Activated naive CD4-positive, alpha-beta T cell treated with anti-CD3 and anti-CD28 coated beads for 36 hours (primary cell): ENCODE measurements around the gene PLCE1. TPM values are rescaled to one million over a fixed set of nuclear protein-coding genes. Genes with fewer than 3 reads are reported as not detected.

Source experiments
- CTCF ChIA-PET: fragments of 350-600 bp; sonication (Branson Sonifier 250); formaldehyde crosslinking; loops from one replicate; lab custom pipeline; 2021; ENCODE audit warnings: antibody characterized with exemption; lab: Charles Lee
- DNase-seq: peaks from one replicate; pipeline ENCODE4 v3.0.0-alpha.2; 2020
- H3K27ac Mint-ChIP-seq: one replicate; pipeline ENCODE4 v1.8.0; 2021; ENCODE audit warnings: mild to moderate bottlenecking, mixed read lengths
- H3K27me3 Mint-ChIP-seq: one replicate; pipeline ENCODE4 v1.8.0; 2021; ENCODE audit warnings: low read depth, mixed read lengths
- H3K36me3 Mint-ChIP-seq: one replicate; pipeline ENCODE4 v1.8.0; 2021; ENCODE audit warnings: low read depth, mixed read lengths
- H3K4me1 Mint-ChIP-seq: one replicate; pipeline ENCODE4 v1.8.0; 2021; ENCODE audit warnings: low read depth, mixed read lengths
- H3K4me3 Mint-ChIP-seq: one replicate; pipeline ENCODE4 v1.8.0; 2021; ENCODE audit warnings: mild to moderate bottlenecking, moderate library complexity, mixed read lengths
- H3K9me3 Mint-ChIP-seq: one replicate; pipeline ENCODE4 v1.8.0; 2021; ENCODE audit warnings: mixed read lengths
- intact Hi-C: fragments of 100-400 bp; cut with micrococcal nuclease; formaldehyde crosslinking; loops from one replicate; pipeline ENCODE4 v1.15.1; 2023
- total RNA-seq, 2 experiments: library from RNA; stranded (reverse); gene quantifications; one replicate each; pipeline ENCODE4 v1.2.3, GENCODE V29; 2021

Gene PLCE1
- total RNA-seq, 2 experiments from 2014 or later: 0.05 TPM; not detected in 1

DNA sequence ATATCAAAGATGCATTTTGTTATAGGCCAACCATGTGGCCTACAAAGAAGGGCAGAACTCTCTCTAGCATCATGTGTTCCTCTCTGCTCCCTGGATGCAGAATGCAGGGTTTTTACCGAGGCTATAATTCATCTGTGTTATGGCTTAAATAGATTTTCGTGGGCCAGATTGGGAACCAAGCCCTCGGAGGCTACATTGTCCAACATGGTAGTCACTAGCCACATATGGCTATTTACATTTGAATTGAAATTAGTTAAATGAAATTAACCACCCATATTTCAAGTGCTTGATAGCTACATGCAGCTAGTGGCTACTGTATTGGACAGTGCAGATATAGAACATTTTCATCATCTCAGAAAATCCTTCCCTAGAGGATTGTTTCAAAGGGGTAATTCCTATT, 2.8 kb downstream of the PLCE1 start:
- Mint-ChIP-seq H3K4me1 (no peaks in the 10 kb centered on the region), H3K4me3 (no peak overlapping the region), H3K27me3 (peaks cover 46% of the 10 kb centered on the region), H3K36me3 (no peaks in the 10 kb centered on the region), H3K9me3 (no peaks in the 10 kb centered on the region), H3K27ac (no peak overlapping the region)
- DNase-seq: no peak
- intact Hi-C loops: no loop called here
- CTCF ChIA-PET: no interaction called here

- Mint-ChIP-seq H3K27me3 (peaks cover 42% of the 10 kb centered on the region), H3K36me3 (no peaks in the 10 kb centered on the region), H3K4me1 (no peaks in the 10 kb centered on the region), H3K4me3 (no peak overlapping the region), H3K27ac (no peak overlapping the region), H3K9me3 (no peaks in the 10 kb centered on the region)
- DNase-seq: no peak
- CTCF ChIA-PET: no interaction called here
- intact Hi-C loops: no loop called here
These were observed 3.8 kb downstream of the PLCE1 start for GRCh38 chr10:93997546-93997945.

- intact Hi-C loops: no loop called here
- no peaks in the 10 kb centered on the region for H3K36me3 Mint-ChIP-seq
- no peaks in the 10 kb centered on the region for H3K9me3 Mint-ChIP-seq
- no peaks in the 10 kb centered on the region for H3K4me1 Mint-ChIP-seq
- CTCF ChIA-PET: no interaction called here
- no peak for DNase-seq
- H3K4me3 Mint-ChIP-seq: no peak overlapping the region
- no peak overlapping the region for H3K27ac Mint-ChIP-seq
- H3K27me3 Mint-ChIP-seq: peaks cover 36% of the 10 kb centered on the region
These were observed 5.7 kb downstream of the PLCE1 start for GRCh38 chr10:93999401-93999851.

- Mint-ChIP-seq H3K27ac (no peak overlapping the region), H3K27me3 (peaks cover 32% of the 10 kb centered on the region), H3K4me1 (no peaks in the 10 kb centered on the region), H3K9me3 (no peaks in the 10 kb centered on the region), H3K4me3 (no peak overlapping the region), H3K36me3 (no peaks in the 10 kb centered on the region)
- CTCF ChIA-PET: no interaction called here
- intact Hi-C loops: no loop called here
- DNase-seq: no peak
These were observed 7.1 kb downstream of the PLCE1 start for GRCh38 chr10:94000638-94001415.

DNA sequence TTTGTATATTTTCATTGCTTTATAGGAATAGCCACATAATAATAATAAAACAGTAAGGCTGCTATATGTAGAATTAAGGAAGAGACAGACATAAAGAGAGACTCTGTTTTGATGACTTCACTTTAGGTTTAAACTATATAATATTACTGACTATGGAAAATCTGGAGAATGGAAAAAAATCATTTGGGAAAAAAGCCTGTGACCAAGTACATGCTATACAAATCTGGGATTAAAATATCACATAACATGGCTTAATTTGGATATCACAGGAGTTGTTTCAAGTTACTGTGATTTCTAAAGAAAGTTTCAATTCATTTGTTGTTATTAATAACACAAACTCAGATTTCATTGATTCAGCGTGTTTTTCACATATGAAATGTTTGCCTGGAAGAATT, 7.7 kb downstream of the PLCE1 start:
- Mint-ChIP-seq H3K36me3 (no peaks in the 10 kb centered on the region), H3K9me3 (no peaks in the 10 kb centered on the region), H3K27ac (no peak overlapping the region), H3K4me1 (no peaks in the 10 kb centered on the region), H3K27me3 (peaks cover 26% of the 10 kb centered on the region), H3K4me3 (no peak overlapping the region)
- CTCF ChIA-PET: no interaction called here
- DNase-seq: no peak
- intact Hi-C loops: no loop called here

DNA sequence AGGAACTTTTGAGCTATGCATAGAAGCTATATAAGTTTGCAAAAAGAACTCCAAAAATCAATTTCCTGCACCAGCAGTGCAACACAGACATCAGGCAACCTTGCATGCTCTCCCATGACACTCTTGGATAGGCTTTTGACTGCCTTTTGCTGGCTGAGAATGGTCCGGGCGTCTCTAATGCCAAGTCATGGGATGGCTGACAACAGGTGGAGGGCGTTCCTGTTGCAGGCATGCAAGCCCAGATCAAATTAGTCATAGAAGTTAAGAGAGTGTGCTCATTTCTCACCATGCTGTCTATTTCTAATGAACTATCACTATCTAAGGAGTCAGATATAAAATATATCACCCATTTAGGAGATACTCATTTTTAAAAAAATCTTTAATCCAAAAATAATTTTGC, 8.4 kb downstream of the PLCE1 start:
- intact Hi-C loops: no loop called here
- DNase-seq: no peak
- Mint-ChIP-seq H3K27ac (no peak overlapping the region), H3K36me3 (no peaks in the 10 kb centered on the region), H3K4me1 (no peaks in the 10 kb centered on the region), H3K9me3 (no peaks in the 10 kb centered on the region), H3K4me3 (no peak overlapping the region), H3K27me3 (peaks cover 31% of the 10 kb centered on the region)
- CTCF ChIA-PET: interaction anchor here (0.6 kb wide), 1 partner anchor 48 kb away, joined by 4 read pairs; no protein-coding TSS in a partner anchor

DNA sequence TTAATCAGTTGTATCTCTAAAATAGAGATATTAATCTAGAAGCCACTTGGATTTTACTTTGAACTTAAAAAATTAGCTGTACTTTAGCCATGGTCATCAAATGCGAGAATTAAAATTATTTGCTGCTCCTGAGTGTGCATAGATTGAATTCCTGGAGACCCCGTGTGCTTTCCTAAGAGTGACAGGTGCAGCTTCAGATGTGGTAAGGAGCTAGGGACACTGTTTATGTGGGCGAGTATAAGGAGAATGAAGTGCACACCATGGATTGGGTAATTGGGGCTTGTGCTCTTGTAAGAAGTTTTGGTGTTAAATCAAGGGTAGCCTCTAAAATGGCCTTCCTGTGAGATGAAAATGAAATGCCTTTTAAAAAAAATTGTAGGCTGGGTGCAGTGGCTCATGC, 9.8 kb downstream of the PLCE1 start:
- no peak overlapping the region for H3K4me3 Mint-ChIP-seq
- DNase-seq: no peak
- CTCF ChIA-PET: no interaction called here
- H3K27me3 Mint-ChIP-seq: peaks cover 24% of the 10 kb centered on the region
- no peak overlapping the region for H3K27ac Mint-ChIP-seq
- no peaks in the 10 kb centered on the region for H3K36me3 Mint-ChIP-seq
- H3K9me3 Mint-ChIP-seq: no peaks in the 10 kb centered on the region
- H3K4me1 Mint-ChIP-seq: no peaks in the 10 kb centered on the region
- intact Hi-C loops: no loop called here

GRCh38 chr10:94005050-94005449, 11.3 kb downstream of the PLCE1 start:
- no peak for DNase-seq
- Mint-ChIP-seq H3K36me3 (no peaks in the 10 kb centered on the region), H3K27me3 (peaks cover 19% of the 10 kb centered on the region), H3K4me3 (no peak overlapping the region), H3K4me1 (no peaks in the 10 kb centered on the region), H3K9me3 (no peaks in the 10 kb centered on the region), H3K27ac (no peak overlapping the region)
- CTCF ChIA-PET: no interaction called here
- intact Hi-C loops: no loop called here

- intact Hi-C loops: no loop called here
- Mint-ChIP-seq H3K27me3 (peaks cover 17% of the 10 kb centered on the region), H3K27ac (no peak overlapping the region), H3K4me1 (no peaks in the 10 kb centered on the region), H3K36me3 (no peaks in the 10 kb centered on the region), H3K4me3 (no peak overlapping the region), H3K9me3 (peaks cover 2% of the 10 kb centered on the region)
- CTCF ChIA-PET: no interaction called here
- DNase-seq: no peak
These were observed 13.1 kb downstream of the PLCE1 start for GRCh38 chr10:94006591-94007550.

GRCh38 chr10:94008526-94008925, 14.8 kb downstream of the PLCE1 start:
- no peak overlapping the region for H3K27ac Mint-ChIP-seq
- intact Hi-C loops: no loop called here
- CTCF ChIA-PET: no interaction called here
- no peak overlapping the region for H3K4me3 Mint-ChIP-seq
- H3K4me1 Mint-ChIP-seq: no peaks in the 10 kb centered on the region
- DNase-seq: no peak
- H3K27me3 Mint-ChIP-seq: peaks cover 16% of the 10 kb centered on the region
- H3K36me3 Mint-ChIP-seq: no peaks in the 10 kb centered on the region
- peaks cover 2% of the 10 kb centered on the region for H3K9me3 Mint-ChIP-seq

- peaks cover 12% of the 10 kb centered on the region for H3K27me3 Mint-ChIP-seq
- CTCF ChIA-PET: no interaction called here
- H3K36me3 Mint-ChIP-seq: no peaks in the 10 kb centered on the region
- intact Hi-C loops: no loop called here
- no peak overlapping the region for H3K4me3 Mint-ChIP-seq
- no peak overlapping the region for H3K27ac Mint-ChIP-seq
- H3K9me3 Mint-ChIP-seq: peaks cover 2% of the 10 kb centered on the region
- DNase-seq: no peak
- H3K4me1 Mint-ChIP-seq: no peaks in the 10 kb centered on the region
These were observed 16.4 kb downstream of the PLCE1 start for GRCh38 chr10:94010116-94010515.

DNA sequence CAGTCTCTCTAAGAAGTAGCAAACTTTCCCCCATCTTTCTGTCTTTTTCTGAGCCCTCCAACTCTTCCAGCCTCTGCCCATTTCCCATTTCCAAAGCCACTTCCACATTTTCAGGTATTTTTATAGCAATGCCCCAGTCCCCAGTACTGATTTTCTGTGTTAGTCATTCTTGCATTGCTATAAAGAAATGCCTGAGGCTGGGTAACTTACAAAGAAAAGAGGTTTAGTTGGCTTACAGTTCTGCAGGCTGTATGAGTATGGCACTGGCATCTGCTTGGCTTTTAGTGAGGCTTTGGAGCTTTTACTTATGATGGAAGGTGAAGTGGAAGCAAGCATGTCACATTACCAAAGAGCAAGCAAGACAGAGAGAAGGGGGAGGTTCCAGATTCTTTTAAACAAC, 17.2 kb downstream of the PLCE1 start:
- intact Hi-C loops: no loop called here
- Mint-ChIP-seq H3K9me3 (peaks cover 2% of the 10 kb centered on the region), H3K27ac (no peak overlapping the region), H3K27me3 (peaks cover 10% of the 10 kb centered on the region), H3K4me3 (no peak overlapping the region), H3K4me1 (no peaks in the 10 kb centered on the region), H3K36me3 (no peaks in the 10 kb centered on the region)
- CTCF ChIA-PET: no interaction called here
- no peak for DNase-seq
